ENCODE measurements around the gene CDH2.

DNA sequence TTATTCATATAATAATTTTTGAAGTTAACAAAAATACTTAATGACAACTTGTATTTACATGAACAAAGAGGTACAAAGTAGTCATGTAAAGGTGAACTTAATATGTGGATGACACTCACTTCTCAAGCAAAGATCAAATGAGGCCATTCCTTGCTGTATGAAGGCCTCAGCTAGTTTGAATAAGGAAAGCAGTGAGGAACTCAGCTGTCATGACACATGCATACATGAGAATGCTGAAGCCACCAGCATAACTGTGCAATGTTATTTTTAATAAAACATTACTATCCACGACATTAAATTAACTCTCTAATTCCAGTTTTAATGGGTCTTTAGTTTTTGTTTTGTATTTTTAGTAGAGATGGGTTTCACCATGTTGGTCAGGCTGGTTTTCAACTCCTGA, 102.9 kb downstream of the CDH2 start:
- TF ChIP-seq TCF4 (CRISPR knock-in tag; IDR thresholded peaks at IDR 0.05; ENCODE audit: borderline replicate concordance) (no peak), ESRRG (CRISPR knock-in tag; IDR thresholded peaks at IDR 0.05) (no peak), ISL1 (CRISPR knock-in tag; IDR thresholded peaks at IDR 0.05) (no peak), CSDC2 (CRISPR knock-in tag; IDR thresholded peaks at IDR 0.05) (no peak), ZNF8 (CRISPR knock-in tag; IDR thresholded peaks at IDR 0.05) (no peak), ZFP3 (CRISPR knock-in tag; IDR thresholded peaks at IDR 0.05) (no peak), ZFP30 (CRISPR knock-in tag; IDR thresholded peaks at IDR 0.05) (no peak), OSR1 (CRISPR knock-in tag; IDR thresholded peaks at IDR 0.05) (no peak), ZC3H10 (CRISPR knock-in tag; IDR thresholded peaks at IDR 0.05) (no peak), POU6F1 (CRISPR knock-in tag; IDR thresholded peaks at IDR 0.05; ENCODE audit: borderline replicate concordance, low read depth) (no peak), RARB (CRISPR knock-in tag; IDR thresholded peaks at IDR 0.05) (no peak), TOX (CRISPR knock-in tag; IDR thresholded peaks at IDR 0.05; ENCODE audit: borderline replicate concordance) (no peak)
- TF ChIP-seq, protein P1, sequence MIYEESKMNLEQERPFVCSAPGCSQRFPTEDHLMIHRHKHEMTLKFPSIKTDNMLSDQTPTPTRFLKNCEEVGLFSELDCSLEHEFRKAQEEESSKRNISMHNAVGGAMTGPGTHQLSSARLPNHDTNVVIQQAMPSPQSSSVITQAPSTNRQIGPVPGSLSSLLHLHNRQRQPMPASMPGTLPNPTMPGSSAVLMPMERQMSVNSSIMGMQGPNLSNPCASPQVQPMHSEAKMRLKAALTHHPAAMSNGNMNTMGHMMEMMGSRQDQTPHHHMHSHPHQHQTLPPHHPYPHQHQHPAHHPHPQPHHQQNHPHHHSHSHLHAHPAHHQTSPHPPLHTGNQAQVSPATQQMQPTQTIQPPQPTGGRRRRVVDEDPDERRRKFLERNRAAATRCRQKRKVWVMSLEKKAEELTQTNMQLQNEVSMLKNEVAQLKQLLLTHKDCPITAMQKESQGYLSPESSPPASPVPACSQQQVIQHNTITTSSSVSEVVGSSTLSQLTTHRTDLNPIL (CRISPR knock-in tag; IDR thresholded peaks at IDR 0.05; ENCODE audit: low read depth) = no peak
- TF ChIP-seq, protein P2, sequence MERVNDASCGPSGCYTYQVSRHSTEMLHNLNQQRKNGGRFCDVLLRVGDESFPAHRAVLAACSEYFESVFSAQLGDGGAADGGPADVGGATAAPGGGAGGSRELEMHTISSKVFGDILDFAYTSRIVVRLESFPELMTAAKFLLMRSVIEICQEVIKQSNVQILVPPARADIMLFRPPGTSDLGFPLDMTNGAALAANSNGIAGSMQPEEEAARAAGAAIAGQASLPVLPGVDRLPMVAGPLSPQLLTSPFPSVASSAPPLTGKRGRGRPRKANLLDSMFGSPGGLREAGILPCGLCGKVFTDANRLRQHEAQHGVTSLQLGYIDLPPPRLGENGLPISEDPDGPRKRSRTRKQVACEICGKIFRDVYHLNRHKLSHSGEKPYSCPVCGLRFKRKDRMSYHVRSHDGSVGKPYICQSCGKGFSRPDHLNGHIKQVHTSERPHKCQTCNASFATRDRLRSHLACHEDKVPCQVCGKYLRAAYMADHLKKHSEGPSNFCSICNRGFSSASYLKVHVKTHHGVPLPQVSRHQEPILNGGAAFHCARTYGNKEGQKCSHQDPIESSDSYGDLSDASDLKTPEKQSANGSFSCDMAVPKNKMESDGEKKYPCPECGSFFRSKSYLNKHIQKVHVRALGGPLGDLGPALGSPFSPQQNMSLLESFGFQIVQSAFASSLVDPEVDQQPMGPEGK (CRISPR knock-in tag; IDR thresholded peaks at IDR 0.05; ENCODE audit: borderline replicate concordance) = no peak
